Hematopoietic multipotent progenitor cell (in vitro differentiated cells): ENCODE data around the gene SH3BP5. TPM values are rescaled to one million over a fixed set of nuclear protein-coding genes. Genes with fewer than 3 reads are reported as not detected.
A peak's percentile ranks its signal among the peaks of the same experiment; 100 is the strongest.

Source experiments
- DNase-seq, 3 donors: peaks; one replicate each; pipeline ENCODE4 v3.0.0-alpha.2; 2011 to 2015; ENCODE audit warnings: low read depth in 2 of 3, low spot score in 2 of 3
- small RNA-seq: library from RNA; depleted of rRNA; stranded (forward); fragments of <200 nt; gene quantifications from one replicate; pipeline ENCODE3, GENCODE V24; 2012
- total RNA-seq: library from RNA; depleted of rRNA; stranded (reverse); fragments of >200 nt; gene quantifications from one replicate; pipeline ENCODE4 v1.2.3, GENCODE V29; 2012

Gene SH3BP5
- total RNA-seq, 1 donor, result 4.6 TPM

DNA sequence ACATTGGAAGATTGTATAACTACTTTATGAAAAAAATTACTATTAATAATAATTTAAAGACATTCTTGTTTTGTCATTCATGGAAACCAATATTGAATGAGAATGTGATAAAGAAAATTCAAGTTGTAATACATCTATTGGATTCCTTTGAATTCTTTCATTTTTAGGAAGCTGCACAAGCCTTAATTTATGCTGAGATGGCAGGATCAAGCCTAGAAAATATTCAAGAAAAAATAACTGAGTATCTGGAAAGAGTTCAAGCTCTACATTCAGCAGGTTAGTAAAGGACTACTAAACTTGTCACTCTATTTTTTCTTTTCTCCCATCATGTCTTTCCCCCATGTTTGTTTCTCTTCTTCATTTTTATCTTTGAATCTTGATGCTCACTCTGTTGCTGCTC lies 120.4 kb downstream of the SH3BP5 start:
- DNase-seq, result no peak

DNA sequence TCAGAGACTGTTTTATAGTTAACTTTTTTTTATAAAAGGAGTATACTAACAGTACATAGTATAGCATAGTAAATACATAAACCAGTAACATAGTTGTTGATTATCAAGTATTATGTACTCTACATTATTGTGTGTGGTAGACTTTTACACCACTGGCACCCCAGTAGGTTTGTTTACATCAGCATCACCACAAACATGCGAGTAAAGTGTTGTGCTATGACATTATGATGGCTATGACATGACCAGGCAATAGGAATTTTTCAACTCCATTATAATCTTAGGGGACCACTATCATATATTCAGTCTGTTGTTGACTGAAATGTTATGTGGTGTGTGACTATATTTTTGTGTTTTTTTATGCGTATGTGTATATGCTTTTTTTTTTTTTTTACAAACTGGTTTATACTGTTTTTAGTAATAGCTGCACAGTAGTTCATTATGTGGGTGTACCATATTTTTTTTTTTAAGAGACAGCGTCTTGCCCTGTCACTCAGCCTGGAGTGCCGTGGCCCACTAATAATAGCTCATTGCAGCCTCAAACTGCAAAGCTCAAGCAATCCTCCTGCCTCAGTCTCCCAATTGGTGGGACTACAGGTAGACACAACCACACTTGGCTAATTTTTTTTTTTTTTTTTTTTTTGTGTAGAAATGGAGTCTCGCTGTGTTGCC lies 124.4 kb downstream of the SH3BP5 start:
- DNase-seq, result no peak

DNA sequence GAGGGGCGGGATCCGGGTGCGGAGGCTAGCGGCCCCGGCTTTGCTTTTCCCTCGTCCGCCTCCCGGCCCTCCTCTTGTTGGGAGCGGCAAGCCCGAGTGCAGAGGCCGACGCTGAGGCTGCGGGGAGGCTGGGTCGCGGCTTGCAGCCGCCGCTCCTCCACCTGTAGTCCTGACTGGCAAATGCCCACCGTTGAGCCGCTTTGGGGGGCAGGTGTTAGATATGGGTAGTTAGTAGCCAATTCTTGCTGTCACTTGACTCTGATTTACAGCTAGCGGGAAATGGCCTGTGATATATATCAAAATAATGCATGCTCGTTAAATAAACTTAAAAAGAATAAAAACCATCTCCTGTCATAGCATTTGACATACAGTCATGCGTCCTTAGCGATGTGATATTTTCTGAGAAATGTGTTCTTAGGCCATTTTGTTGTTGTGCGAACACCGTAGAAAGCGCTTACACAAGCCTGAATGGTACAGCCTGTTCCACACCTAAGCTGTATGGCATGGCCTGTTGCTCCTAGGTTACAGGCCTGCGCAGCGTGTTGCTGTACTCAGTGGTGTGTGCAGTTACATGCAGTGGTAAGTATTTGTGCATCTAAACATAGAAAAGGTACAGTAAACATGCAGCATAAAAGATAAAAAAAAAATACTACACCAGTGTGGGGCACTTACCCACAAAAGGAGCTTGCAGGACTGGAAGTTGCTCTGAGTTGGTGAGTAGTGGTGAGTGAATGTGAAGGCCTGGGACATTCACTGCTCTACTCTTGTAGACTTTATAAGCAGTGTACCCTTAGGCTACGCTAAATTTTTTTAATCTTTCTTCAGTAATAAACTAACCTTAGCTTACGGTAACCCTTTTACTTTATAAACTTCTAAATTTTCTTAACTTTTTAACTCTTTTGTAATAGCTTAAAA lies 125.5 kb downstream of the SH3BP5 start:
- DNase-seq, result peak in 2 of 3 donors; percentile 32 to 41

DNA sequence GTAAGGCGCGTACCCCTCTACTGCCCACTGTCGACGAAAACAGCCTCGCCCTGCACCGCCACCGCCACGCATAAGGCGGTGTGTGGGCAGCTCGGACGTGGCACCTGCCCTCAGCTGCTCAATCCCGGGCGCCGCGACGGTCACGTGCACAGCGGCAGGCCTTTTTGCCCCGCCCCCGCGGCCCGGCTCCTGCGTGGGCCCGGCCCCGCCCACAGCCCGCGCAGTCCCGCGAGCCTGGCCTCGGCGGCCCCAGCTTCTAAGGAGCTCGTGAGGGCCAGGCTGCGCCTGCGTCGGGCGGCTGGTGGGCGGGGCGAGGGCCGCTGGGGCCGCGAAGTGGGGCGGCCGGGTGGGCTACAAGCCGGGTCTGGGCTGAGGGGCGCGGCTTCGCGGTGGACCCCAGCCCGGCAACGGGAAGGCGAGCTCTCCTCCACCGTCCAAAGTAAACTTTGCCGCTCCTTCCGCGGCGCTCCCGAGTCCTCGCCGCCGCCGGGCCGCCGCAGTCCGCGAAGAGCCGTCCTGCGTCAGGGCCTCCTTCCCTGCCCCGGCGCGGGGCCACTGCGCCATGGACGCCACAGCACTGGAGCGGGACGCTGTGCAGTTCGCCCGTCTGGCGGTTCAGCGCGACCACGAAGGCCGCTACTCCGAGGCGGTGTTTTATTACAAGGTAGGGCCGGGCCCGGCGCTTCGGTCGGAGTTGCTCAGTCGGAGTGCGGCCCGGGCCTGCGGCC lies 126.3 kb downstream of the SH3BP5 start, which contains the start of gene CAPN7:
CAPN7 (plus strand) TSS at position 313 of the 728 bp plus-strand sequence; CDS start at position 563, 250 bp downstream.
- peak; percentile 86 to 97 (median 97) for DNase-seq

DNA sequence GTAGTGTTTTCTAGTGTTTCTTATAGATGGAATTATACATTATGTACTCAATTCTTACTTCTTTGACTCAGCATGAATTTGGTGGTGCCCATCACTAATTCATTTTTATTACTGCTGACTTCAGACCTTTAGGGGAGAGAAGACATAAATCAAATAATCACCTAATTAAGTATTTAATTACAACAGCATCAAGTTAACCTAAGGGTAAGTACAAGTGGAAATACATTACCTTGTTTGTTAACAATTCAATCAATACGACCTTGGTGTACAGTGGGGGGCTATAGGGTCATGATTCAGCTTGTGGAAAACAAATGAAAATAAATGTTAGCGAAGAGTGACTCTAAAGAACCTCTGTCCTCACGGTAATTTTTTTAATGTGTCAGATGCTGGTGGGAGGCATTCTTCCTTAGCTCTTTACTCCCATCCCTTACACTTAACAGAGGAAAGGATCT lies 126.9 kb downstream of the SH3BP5 start:
- no peak for DNase-seq

Small RNAs within 50 kb of the gene (small RNA-seq; reads per million reads assigned to genes)
- gene HMGN2P7 (not detected), gene RNU6-454P (not detected)

Other genes starting within 250 kb of the SH3BP5 start
- gene RBSN, start 233.4 kb downstream of the SH3BP5 start, total RNA-seq, result 12.4 TPM
- 25.6 TPM for gene CAPN7, start 126.3 kb downstream of the SH3BP5 start, total RNA-seq
- gene METTL6, start 95.0 kb upstream of the SH3BP5 start, total RNA-seq, result 15.6 TPM
- gene EAF1, start 95.0 kb upstream of the SH3BP5 start, total RNA-seq, result 27.5 TPM
- 0.81 TPM for gene COLQ, start 189.1 kb upstream of the SH3BP5 start, total RNA-seq